ENCODE results near the gene CTDSP1.
A peak's percentile ranks its signal among the peaks of the same experiment; 100 is the strongest.

The CTDSP1 gene

GRCh38 chr2:218400930-218401881 lies 1.5 kb downstream of the CTDSP1 start:
- DNase-seq (ENCODE audit: insufficient read length, low spot score) (no peak), FAIRE-seq (no peak)
- TF ChIP-seq, protein P1, sequence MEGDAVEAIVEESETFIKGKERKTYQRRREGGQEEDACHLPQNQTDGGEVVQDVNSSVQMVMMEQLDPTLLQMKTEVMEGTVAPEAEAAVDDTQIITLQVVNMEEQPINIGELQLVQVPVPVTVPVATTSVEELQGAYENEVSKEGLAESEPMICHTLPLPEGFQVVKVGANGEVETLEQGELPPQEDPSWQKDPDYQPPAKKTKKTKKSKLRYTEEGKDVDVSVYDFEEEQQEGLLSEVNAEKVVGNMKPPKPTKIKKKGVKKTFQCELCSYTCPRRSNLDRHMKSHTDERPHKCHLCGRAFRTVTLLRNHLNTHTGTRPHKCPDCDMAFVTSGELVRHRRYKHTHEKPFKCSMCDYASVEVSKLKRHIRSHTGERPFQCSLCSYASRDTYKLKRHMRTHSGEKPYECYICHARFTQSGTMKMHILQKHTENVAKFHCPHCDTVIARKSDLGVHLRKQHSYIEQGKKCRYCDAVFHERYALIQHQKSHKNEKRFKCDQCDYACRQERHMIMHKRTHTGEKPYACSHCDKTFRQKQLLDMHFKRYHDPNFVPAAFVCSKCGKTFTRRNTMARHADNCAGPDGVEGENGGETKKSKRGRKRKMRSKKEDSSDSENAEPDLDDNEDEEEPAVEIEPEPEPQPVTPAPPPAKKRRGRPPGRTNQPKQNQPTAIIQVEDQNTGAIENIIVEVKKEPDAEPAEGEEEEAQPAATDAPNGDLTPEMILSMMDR (IDR thresholded peaks at IDR 0.05; ENCODE audit: insufficient read depth, missing control alignments): no peak

DNA sequence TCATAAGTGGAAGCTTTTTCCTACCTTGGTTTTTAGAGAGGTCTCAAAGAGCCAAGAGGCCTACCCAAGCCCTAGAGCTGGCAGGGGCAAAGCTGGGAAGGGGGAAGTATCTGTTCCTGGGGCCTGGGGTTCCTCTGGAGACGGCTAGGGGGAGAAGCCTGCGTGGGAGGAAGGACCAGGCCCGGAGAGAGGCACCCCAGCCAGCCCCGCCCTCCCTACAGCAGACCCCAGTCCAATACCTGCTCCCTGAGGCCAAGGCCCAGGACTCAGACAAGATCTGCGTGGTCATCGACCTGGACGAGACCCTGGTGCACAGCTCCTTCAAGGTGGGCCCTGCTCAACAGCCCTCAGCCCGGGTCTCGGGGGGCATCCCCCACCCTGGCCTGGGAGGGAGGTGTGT lies 2.2 kb downstream of the CTDSP1 start:
- TF ChIP-seq, protein P1 (IDR thresholded peaks at IDR 0.05; ENCODE audit: insufficient read depth, missing control alignments): no peak
- FAIRE-seq: no peak

GRCh38 chr2:218402491-218402901 lies 2.8 kb downstream of the CTDSP1 start:
- TF ChIP-seq, protein P1 (IDR thresholded peaks at IDR 0.05; ENCODE audit: insufficient read depth, missing control alignments): no peak
- DNase-seq (ENCODE audit: insufficient read length, low spot score) (peak; percentile 1), FAIRE-seq (no peak)

More for the DNA sequence above, 2.2 kb downstream of the CTDSP1 start:
- no peak for DNase-seq (ENCODE audit: insufficient read length, low spot score)

GRCh38 chr2:218402911-218403411 lies 3.3 kb downstream of the CTDSP1 start:
- FAIRE-seq (no peak), DNase-seq (ENCODE audit: insufficient read length, low spot score) (no peak)
- TF ChIP-seq, protein P1 (IDR thresholded peaks at IDR 0.05; ENCODE audit: insufficient read depth, missing control alignments): no peak

DNA sequence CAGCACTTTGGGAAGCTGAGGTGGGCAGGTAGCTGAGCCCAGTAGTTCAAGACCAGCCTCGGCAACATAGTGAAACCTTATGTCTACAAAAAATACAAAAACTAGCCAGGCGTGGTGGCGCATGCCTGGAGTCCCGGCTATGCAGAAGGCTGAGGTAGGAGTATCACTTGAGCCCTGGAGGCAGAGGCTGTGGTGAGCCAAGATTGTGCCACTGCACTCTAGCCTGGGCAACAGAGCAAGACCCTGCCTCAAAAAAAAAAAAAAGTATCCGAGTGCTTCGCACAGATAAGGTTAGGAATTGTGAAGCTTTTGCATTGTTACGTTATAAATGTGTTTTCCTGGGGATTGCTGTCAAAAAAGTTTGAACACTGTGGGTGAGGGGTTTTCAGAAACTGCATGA lies 4.1 kb downstream of the CTDSP1 start:
- TF ChIP-seq, protein P1 (IDR thresholded peaks at IDR 0.05; ENCODE audit: insufficient read depth, missing control alignments): no peak
- no peak for FAIRE-seq
- no peak for DNase-seq (ENCODE audit: insufficient read length, low spot score)

DNA sequence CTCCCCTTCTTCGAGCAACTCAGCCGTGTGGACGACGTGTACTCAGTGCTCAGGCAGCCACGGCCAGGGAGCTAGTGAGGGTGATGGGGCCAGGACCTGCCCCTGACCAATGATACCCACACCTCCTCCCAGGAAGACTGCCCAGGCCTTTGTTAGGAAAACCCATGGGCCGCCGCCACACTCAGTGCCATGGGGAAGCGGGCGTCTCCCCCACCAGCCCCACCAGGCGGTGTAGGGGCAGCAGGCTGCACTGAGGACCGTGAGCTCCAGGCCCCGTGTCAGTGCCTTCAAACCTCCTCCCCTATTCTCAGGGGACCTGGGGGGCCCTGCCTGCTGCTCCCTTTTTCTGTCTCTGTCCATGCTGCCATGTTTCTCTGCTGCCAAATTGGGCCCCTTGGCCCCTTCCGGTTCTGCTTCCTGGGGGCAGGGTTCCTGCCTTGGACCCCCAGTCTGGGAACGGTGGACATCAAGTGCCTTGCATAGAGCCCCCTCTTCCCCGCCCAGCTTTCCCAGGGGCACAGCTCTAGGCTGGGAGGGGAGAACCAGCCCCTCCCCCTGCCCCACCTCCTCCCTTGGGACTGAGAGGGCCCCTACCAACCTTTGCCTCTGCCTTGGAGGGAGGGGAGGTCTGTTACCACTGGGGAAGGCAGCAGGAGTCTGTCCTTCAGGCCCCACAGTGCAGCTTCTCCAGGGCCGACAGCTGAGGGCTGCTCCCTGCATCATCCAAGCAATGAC lies 4.8 kb downstream of the CTDSP1 start:
- FAIRE-seq (no peak), DNase-seq (ENCODE audit: insufficient read length, low spot score) (no peak)
- TF ChIP-seq, protein P1 (IDR thresholded peaks at IDR 0.05; ENCODE audit: insufficient read depth, missing control alignments): no peak

All from D721Med (cell line).